HEK293 (cell line): Measurements from ENCODE around the gene SMTN.

Experiments
- CTCF ChIP-seq: fragments of 450-650 bp; formaldehyde crosslinking; IDR thresholded peaks from 2 replicates; pipeline ENCODE4 v1.5.1; 2016; ENCODE audit warnings: missing biosample characterization, missing genetic modification characterization
- KLF16 ChIP-seq: fragments of 450-650 bp; formaldehyde crosslinking; IDR thresholded peaks from 2 replicates; pipeline ENCODE4 v1.5.1; 2017; ENCODE audit warnings: missing biosample characterization, missing genetic modification characterization
- TCF7L2 ChIP-seq: IDR thresholded peaks from 2 replicates; pipeline ENCODE4 v1.6.1; 2011; ENCODE audit warnings: low read depth, mild to moderate bottlenecking, inconsistent platforms, low read length, moderate library complexity, borderline replicate concordance
- ZBTB17 ChIP-seq: fragments of 450-650 bp; formaldehyde crosslinking; IDR thresholded peaks from 2 replicates; pipeline ENCODE4 v1.5.1; 2016; ENCODE audit warnings: missing biosample characterization, missing genetic modification characterization
- ZNF174 ChIP-seq: fragments of 450-650 bp; formaldehyde crosslinking; IDR thresholded peaks from 2 replicates; pipeline ENCODE4 v1.5.0; 2017; ENCODE audit warnings: missing biosample characterization, mild to moderate bottlenecking, missing genetic modification characterization
- ZNF18 ChIP-seq: fragments of 450-650 bp; formaldehyde crosslinking; IDR thresholded peaks from 2 replicates; pipeline ENCODE4 v1.5.1; 2016; ENCODE audit warnings: missing biosample characterization, missing genetic modification characterization
- ZNF214 ChIP-seq: fragments of 450-650 bp; formaldehyde crosslinking; IDR thresholded peaks from 2 replicates; pipeline ENCODE4 v1.5.1; 2017; ENCODE audit warnings: missing biosample characterization, mild to moderate bottlenecking, missing genetic modification characterization, borderline replicate concordance
- ZNF324 ChIP-seq: fragments of 450-650 bp; formaldehyde crosslinking; IDR thresholded peaks from 2 replicates; pipeline ENCODE4 v1.5.1; 2016; ENCODE audit warnings: missing biosample characterization, missing genetic modification characterization
- ZNF398 ChIP-seq: fragments of 450-650 bp; formaldehyde crosslinking; IDR thresholded peaks from 2 replicates; pipeline ENCODE4 v1.5.1; 2017; ENCODE audit warnings: missing biosample characterization, missing genetic modification characterization
- TF ChIP-seq, protein P1 (sequence below): fragments of 450-650 bp; formaldehyde crosslinking; IDR thresholded peaks from 2 replicates; pipeline ENCODE4 v1.5.1; 2016; ENCODE audit warnings: missing biosample characterization, missing genetic modification characterization, low read depth
- TF ChIP-seq, protein P2 (sequence below): fragments of 450-650 bp; formaldehyde crosslinking; IDR thresholded peaks from 2 replicates; pipeline ENCODE4 v1.5.1; 2016; ENCODE audit warnings: missing biosample characterization, missing genetic modification characterization

- TF ChIP-seq CTCF (tag by site-specific recombination), result no peak
- TF ChIP-seq TCF7L2, result no peak
- TF ChIP-seq ZBTB17 (tag by site-specific recombination), result no peak
- TF ChIP-seq ZNF398, result no peak
- no peak for TF ChIP-seq KLF16 (tag by site-specific recombination)
- TF ChIP-seq, protein P1, sequence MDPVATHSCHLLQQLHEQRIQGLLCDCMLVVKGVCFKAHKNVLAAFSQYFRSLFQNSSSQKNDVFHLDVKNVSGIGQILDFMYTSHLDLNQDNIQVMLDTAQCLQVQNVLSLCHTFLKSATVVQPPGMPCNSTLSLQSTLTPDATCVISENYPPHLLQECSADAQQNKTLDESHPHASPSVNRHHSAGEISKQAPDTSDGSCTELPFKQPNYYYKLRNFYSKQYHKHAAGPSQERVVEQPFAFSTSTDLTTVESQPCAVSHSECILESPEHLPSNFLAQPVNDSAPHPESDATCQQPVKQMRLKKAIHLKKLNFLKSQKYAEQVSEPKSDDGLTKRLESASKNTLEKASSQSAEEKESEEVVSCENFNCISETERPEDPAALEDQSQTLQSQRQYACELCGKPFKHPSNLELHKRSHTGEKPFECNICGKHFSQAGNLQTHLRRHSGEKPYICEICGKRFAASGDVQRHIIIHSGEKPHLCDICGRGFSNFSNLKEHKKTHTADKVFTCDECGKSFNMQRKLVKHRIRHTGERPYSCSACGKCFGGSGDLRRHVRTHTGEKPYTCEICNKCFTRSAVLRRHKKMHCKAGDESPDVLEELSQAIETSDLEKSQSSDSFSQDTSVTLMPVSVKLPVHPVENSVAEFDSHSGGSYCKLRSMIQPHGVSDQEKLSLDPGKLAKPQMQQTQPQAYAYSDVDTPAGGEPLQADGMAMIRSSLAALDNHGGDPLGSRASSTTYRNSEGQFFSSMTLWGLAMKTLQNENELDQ, result no peak
- no peak for TF ChIP-seq ZNF18 (tag by site-specific recombination)
- no peak for TF ChIP-seq ZNF214 (tag by site-specific recombination)
- no peak for TF ChIP-seq ZNF174 (tag by site-specific recombination)
- no peak for TF ChIP-seq ZNF324 (tag by site-specific recombination)
- TF ChIP-seq, protein P2, sequence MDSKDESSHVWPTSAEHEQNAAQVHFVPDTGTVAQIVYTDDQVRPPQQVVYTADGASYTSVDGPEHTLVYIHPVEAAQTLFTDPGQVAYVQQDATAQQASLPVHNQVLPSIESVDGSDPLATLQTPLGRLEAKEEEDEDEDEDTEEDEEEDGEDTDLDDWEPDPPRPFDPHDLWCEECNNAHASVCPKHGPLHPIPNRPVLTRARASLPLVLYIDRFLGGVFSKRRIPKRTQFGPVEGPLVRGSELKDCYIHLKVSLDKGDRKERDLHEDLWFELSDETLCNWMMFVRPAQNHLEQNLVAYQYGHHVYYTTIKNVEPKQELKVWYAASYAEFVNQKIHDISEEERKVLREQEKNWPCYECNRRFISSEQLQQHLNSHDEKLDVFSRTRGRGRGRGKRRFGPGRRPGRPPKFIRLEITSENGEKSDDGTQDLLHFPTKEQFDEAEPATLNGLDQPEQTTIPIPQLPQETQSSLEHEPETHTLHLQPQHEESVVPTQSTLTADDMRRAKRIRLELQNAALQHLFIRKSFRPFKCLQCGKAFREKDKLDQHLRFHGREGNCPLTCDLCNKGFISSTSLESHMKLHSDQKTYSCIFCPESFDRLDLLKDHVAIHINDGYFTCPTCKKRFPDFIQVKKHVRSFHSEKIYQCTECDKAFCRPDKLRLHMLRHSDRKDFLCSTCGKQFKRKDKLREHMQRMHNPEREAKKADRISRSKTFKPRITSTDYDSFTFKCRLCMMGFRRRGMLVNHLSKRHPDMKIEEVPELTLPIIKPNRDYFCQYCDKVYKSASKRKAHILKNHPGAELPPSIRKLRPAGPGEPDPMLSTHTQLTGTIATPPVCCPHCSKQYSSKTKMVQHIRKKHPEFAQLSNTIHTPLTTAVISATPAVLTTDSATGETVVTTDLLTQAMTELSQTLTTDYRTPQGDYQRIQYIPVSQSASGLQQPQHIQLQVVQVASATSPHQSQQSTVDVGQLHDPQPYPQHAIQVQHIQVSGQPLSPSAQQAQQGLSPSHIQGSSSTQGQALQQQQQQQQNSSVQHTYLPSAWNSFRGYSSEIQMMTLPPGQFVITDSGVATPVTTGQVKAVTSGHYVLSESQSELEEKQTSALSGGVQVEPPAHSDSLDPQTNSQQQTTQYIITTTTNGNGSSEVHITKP (tag by site-specific recombination), result no peak
These were observed 9.3 kb downstream of the SMTN start for GRCh38 chr22:31090217-31091085.
